ENCODE data around the gene SLC25A21.

The SLC25A21 gene

DNA sequence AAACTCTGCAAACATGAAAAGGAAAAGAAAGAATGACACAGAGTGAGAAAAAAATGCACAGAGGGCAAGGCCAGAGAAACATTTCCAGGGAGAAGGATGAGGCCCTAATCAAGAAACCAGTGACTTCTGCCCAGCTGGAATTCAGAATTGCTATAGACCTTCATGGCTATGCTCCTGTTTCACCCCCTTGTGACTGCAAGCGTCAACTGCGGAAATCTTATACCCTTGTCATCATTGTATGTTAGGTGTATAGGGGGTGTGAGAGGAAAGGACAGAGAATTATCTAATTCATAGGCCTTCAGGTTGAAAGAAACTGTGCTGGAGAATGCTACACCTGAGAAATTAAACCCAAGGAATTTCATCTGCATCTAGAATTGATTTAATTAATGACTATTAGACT, 117.5 kb downstream of the SLC25A21 start:
- TF ChIP-seq, protein P1, sequence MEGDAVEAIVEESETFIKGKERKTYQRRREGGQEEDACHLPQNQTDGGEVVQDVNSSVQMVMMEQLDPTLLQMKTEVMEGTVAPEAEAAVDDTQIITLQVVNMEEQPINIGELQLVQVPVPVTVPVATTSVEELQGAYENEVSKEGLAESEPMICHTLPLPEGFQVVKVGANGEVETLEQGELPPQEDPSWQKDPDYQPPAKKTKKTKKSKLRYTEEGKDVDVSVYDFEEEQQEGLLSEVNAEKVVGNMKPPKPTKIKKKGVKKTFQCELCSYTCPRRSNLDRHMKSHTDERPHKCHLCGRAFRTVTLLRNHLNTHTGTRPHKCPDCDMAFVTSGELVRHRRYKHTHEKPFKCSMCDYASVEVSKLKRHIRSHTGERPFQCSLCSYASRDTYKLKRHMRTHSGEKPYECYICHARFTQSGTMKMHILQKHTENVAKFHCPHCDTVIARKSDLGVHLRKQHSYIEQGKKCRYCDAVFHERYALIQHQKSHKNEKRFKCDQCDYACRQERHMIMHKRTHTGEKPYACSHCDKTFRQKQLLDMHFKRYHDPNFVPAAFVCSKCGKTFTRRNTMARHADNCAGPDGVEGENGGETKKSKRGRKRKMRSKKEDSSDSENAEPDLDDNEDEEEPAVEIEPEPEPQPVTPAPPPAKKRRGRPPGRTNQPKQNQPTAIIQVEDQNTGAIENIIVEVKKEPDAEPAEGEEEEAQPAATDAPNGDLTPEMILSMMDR (conservative IDR thresholded peaks at IDR 0.05; ENCODE audit: low read depth, low read length): no peak
- DNase-seq (ENCODE audit: low read depth): no peak
- H3K4me3 ChIP-seq (ENCODE audit: low read length): no peak overlapping the region

DNA sequence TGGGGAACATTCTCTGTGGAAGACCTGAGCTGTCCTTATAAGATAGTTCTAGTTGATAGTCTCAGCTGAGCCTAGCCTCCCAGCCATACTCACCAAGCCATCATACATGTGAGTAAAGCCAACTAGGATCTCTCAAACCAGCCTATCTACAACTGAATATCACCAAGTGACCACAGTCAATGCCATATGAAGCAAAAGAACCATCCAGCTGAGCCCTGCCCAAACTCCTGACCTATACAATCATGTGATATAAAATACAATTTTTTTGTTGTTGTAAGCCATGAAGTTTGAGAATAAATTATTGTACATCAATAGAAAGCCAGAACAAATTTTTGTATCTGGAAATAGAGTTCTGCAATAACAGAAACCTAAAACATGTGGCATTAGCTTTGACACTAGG, 118.3 kb downstream of the SLC25A21 start:
- TF ChIP-seq, protein P1 (conservative IDR thresholded peaks at IDR 0.05; ENCODE audit: low read depth, low read length): no peak
- DNase-seq (ENCODE audit: low read depth): no peak
- no peak overlapping the region for H3K4me3 ChIP-seq (ENCODE audit: low read length)

DNA sequence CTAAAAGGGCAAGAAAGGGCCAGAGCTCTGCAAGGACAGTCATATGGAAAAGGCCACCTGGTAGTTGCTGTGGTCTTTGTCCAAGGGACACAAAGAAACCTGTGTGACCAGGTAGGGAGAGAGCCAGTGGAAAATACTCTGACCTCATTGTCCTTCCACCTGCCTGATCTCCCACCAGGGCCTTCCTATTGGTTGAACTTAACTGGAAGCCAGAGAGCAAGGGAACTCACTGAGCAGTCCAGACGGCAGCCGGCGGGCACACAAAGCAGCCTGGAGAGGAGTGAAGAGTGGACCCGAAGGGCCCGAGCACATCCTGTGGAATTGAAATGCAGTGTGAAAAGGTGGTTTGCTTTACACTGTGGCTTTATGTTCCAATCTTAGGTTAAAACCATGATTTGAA, 120.7 kb downstream of the SLC25A21 start:
- TF ChIP-seq, protein P1 (conservative IDR thresholded peaks at IDR 0.05; ENCODE audit: low read depth, low read length): no peak
- DNase-seq (ENCODE audit: low read depth): no peak
- H3K4me3 ChIP-seq (ENCODE audit: low read length): no peak overlapping the region

DNA sequence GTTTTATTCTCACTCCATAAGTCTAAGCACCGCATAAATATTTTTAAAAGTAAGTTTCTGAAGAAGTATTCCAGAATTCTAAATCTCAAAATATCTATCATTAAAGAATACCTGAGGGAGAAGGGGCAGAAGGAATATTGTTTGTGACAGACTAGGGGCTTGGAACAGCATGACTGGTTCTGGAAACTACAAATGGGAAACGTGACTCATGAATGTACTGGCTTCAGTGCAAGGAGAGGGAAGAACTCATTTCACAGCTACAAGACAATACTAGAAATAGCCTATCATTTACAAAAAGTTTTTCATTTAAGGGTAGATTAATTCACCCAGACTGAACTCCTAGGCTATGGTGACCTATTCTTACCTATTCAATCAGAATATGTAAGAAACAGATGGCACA, 121.3 kb downstream of the SLC25A21 start:
- no peak overlapping the region for H3K4me3 ChIP-seq (ENCODE audit: low read length)
- TF ChIP-seq, protein P1 (conservative IDR thresholded peaks at IDR 0.05; ENCODE audit: low read depth, low read length): no peak
- DNase-seq (ENCODE audit: low read depth): no peak

DNA sequence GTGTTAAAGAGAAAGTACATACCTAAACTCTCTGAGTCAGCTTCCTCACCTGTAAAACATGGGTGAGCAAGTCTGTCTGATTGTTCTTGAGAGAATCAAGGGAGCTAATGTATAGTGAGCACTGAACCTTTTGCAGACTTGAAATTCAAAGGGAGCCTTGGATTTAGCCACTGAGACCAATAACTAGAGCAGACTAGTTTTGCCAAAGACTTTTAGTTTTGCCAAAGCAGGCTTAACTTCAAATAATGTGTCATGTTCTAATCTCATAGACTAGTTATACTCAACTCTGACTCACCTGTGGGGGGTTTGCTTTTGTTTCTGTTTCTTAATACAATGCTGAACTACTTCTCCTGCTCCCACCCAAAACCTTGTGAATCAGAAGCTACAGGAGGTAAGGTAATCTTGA, 123.7 kb downstream of the SLC25A21 start:
- no peak overlapping the region for H3K4me3 ChIP-seq (ENCODE audit: low read length)
- no peak for DNase-seq (ENCODE audit: low read depth)
- TF ChIP-seq, protein P1 (conservative IDR thresholded peaks at IDR 0.05; ENCODE audit: low read depth, low read length): no peak

GRCh38 chr14:37047996-37048395, 124.4 kb downstream of the SLC25A21 start:
- no peak overlapping the region for H3K4me3 ChIP-seq (ENCODE audit: low read length)
- no peak for DNase-seq (ENCODE audit: low read depth)
- TF ChIP-seq, protein P1 (conservative IDR thresholded peaks at IDR 0.05; ENCODE audit: low read depth, low read length): no peak

GRCh38 chr14:37047226-37047625, 125.2 kb downstream of the SLC25A21 start:
- no peak overlapping the region for H3K4me3 ChIP-seq (ENCODE audit: low read length)
- TF ChIP-seq, protein P1 (conservative IDR thresholded peaks at IDR 0.05; ENCODE audit: low read depth, low read length): no peak
- no peak for DNase-seq (ENCODE audit: low read depth)
